PC-3 (cell line): ENCODE measurements around the gene IL11. TPM values are rescaled to one million over a fixed set of nuclear protein-coding genes. Genes with fewer than 3 reads are reported as not detected.

ENCODE experiments used
- ATAC-seq: fragments of 200-7000 bp; cut with Tn5 transposase; 2 replicates; pipeline ENCODE4 v1.9.1; 2020; ENCODE audit warnings: mild to moderate bottlenecking, moderate library complexity
- BruUV-seq: library from RNA; stranded (reverse); fragments of 400-500 nt; replicated peaks from 2 replicates; lab custom pipeline; 2021; lab: Mats Ljungman, UMichigan
- CTCF ChIA-PET: fragments of 300-600 bp; sonication (Branson Sonifier 250); formaldehyde crosslinking; loops from one replicate; lab custom pipeline; 2022; ENCODE audit warnings: antibody characterized with exemption; lab: Charles Lee
- POLR2A ChIA-PET: fragments of 300-600 bp; sonication (Branson Sonifier 250); formaldehyde crosslinking; loops from one replicate; lab custom pipeline; 2022; ENCODE audit warnings: antibody characterized with exemption; ENCODE audit not compliant: unreplicated experiment; lab: Charles Lee
- DNase-seq: peaks from one replicate; pipeline ENCODE4 v3.0.0-alpha.2; 2015
- H2AFZ ChIP-seq: fragments of 300-600 bp; sonication (generic); 2 replicates; pipeline ENCODE4 v1.6.0; 2016; ENCODE audit warnings: antibody characterized with exemption, low read length
- H3F3A ChIP-seq: fragments of 300-600 bp; sonication (generic); one replicate; pipeline ENCODE4 v1.6.0; 2017; ENCODE audit warnings: antibody characterized with exemption, low read length, control low read depth, mild to moderate bottlenecking; ENCODE audit not compliant: unreplicated experiment
- H3K27ac ChIP-seq: fragments of 300-600 bp; sonication (generic); 2 replicates; pipeline ENCODE4 v1.5.1; 2016; ENCODE audit warnings: mild to moderate bottlenecking, low read length
- H3K27me3 ChIP-seq: fragments of 300-600 bp; sonication (generic); 2 replicates; pipeline ENCODE4 v1.6.1; 2016; ENCODE audit warnings: low read length, mixed read lengths
- H3K36me3 ChIP-seq: fragments of 300-600 bp; sonication (generic); 2 replicates; pipeline ENCODE4 v1.6.1; 2016; ENCODE audit warnings: low read depth, mixed run types, low read length, mixed read lengths
- H3K4me1 ChIP-seq: fragments of 300-600 bp; sonication (generic); 2 replicates; pipeline ENCODE4 v1.5.1; 2016; ENCODE audit warnings: low read length; ENCODE audit not compliant: insufficient read depth
- H3K4me2 ChIP-seq: fragments of 300-600 bp; sonication (generic); 2 replicates; pipeline ENCODE4 v1.6.0; 2016; ENCODE audit warnings: low read length
- H3K4me3 ChIP-seq: fragments of 300-600 bp; sonication (generic); 2 replicates; pipeline ENCODE4 v1.5.1; 2016; ENCODE audit warnings: mild to moderate bottlenecking, low read length, mixed read lengths
- H3K79me2 ChIP-seq: fragments of 300-600 bp; sonication (generic); 2 replicates; pipeline ENCODE4 v1.6.1; 2017; ENCODE audit warnings: low read length, mixed read lengths
- H3K9ac ChIP-seq: fragments of 300-600 bp; sonication (generic); 2 replicates; pipeline ENCODE4 v1.6.0; 2016; ENCODE audit warnings: mild to moderate bottlenecking, low read length
- H3K9me2 ChIP-seq: fragments of 300-600 bp; sonication (generic); replicated peaks from 2 replicates; pipeline ENCODE4 v1.6.1; 2016; ENCODE audit warnings: mixed run types, low read length, mixed read lengths
- H3K9me3 ChIP-seq: fragments of 300-600 bp; sonication (generic); 2 replicates; pipeline ENCODE4 v1.6.1; 2016; ENCODE audit warnings: low read length, mixed read lengths
- H4K20me1 ChIP-seq: fragments of 300-600 bp; sonication (generic); 2 replicates; pipeline ENCODE4 v1.6.1; 2016; ENCODE audit warnings: low read length, mixed read lengths
- EZH2 ChIP-seq: fragments of 300-600 bp; sonication (generic); IDR thresholded peaks from one replicate; pipeline ENCODE4 v1.6.1; 2017; ENCODE audit warnings: antibody characterized with exemption, mild to moderate bottlenecking, low read length; ENCODE audit not compliant: unreplicated experiment
- EZH2phosphoT487 ChIP-seq: fragments of 300-600 bp; sonication (generic); IDR thresholded peaks from 2 replicates; pipeline ENCODE4 v1.6.1; 2018; ENCODE audit warnings: mild to moderate bottlenecking, antibody characterized with exemption, low read length, borderline replicate concordance
- intact Hi-C: fragments of 100-400 bp; cut with micrococcal nuclease; formaldehyde crosslinking; loops from 2 replicates; pipeline ENCODE4 v1.9.0; 2023
- total RNA-seq: library from RNA; depleted of rRNA; stranded (reverse); fragments of >200 nt; gene quantifications from 2 replicates; pipeline ENCODE4 v1.2.3, GENCODE V29; 2014
- TF ChIP-seq, protein P1 (sequence below): fragments of 300-600 bp; sonication (generic); conservative IDR thresholded peaks from 2 replicates; pipeline ENCODE4 v1.5.1; 2017; ENCODE audit warnings: antibody characterized with exemption, low read depth, mild to moderate bottlenecking, low read length

The IL11 gene
- total RNA-seq, 1 experiment from 2014 or later, result 7.5 TPM

DNA sequence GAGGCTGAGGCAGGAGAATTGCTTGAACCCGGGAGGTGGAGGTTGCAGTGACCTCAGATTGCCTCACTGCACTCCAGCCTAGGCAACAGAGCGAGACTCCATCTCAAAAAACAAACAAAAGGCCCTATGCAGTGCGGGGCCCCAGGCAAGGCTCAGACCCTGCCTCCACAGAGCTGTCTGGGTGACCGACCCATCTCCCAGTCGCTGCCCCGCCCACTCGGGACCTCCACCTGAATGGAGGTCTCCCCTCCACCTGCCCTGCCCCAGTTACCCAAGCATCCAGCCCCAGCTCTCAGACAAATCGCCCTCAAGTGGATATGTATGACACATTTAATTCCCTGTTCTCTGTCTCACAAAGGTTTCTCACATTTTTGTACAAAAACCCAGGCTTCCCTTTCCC, 5.0 kb downstream of the IL11 start:
- DNase-seq, result no peak
- no peaks in the 10 kb centered on the region for H3K9me2 ChIP-seq
- no peak overlapping the region for H2AFZ ChIP-seq
- ChIA-PET CTCF (no interaction called here), POLR2A (no interaction called here)
- peaks cover 11% of the 10 kb centered on the region for H3K4me1 ChIP-seq
- no peaks in the 10 kb centered on the region for H3K79me2 ChIP-seq
- no peaks in the 10 kb centered on the region for H3F3A ChIP-seq
- no peak for ATAC-seq
- H3K27me3 ChIP-seq, result no peaks in the 10 kb centered on the region
- H3K4me3 ChIP-seq, result no peak overlapping the region
- intact Hi-C loops, result no loop called here
- no peak overlapping the region for H3K4me2 ChIP-seq
- no peaks in the 10 kb centered on the region for H4K20me1 ChIP-seq
- H3K9me3 ChIP-seq, result no peaks in the 10 kb centered on the region
- no peak overlapping the region for H3K27ac ChIP-seq
- no TSS peak for BruUV-seq
- H3K36me3 ChIP-seq, result no peaks in the 10 kb centered on the region
- no peak overlapping the region for H3K9ac ChIP-seq
- TF ChIP-seq EZH2phosphoT487 (no peak), EZH2 (no peak)
- TF ChIP-seq, protein P1, sequence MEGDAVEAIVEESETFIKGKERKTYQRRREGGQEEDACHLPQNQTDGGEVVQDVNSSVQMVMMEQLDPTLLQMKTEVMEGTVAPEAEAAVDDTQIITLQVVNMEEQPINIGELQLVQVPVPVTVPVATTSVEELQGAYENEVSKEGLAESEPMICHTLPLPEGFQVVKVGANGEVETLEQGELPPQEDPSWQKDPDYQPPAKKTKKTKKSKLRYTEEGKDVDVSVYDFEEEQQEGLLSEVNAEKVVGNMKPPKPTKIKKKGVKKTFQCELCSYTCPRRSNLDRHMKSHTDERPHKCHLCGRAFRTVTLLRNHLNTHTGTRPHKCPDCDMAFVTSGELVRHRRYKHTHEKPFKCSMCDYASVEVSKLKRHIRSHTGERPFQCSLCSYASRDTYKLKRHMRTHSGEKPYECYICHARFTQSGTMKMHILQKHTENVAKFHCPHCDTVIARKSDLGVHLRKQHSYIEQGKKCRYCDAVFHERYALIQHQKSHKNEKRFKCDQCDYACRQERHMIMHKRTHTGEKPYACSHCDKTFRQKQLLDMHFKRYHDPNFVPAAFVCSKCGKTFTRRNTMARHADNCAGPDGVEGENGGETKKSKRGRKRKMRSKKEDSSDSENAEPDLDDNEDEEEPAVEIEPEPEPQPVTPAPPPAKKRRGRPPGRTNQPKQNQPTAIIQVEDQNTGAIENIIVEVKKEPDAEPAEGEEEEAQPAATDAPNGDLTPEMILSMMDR, result no peak

DNA sequence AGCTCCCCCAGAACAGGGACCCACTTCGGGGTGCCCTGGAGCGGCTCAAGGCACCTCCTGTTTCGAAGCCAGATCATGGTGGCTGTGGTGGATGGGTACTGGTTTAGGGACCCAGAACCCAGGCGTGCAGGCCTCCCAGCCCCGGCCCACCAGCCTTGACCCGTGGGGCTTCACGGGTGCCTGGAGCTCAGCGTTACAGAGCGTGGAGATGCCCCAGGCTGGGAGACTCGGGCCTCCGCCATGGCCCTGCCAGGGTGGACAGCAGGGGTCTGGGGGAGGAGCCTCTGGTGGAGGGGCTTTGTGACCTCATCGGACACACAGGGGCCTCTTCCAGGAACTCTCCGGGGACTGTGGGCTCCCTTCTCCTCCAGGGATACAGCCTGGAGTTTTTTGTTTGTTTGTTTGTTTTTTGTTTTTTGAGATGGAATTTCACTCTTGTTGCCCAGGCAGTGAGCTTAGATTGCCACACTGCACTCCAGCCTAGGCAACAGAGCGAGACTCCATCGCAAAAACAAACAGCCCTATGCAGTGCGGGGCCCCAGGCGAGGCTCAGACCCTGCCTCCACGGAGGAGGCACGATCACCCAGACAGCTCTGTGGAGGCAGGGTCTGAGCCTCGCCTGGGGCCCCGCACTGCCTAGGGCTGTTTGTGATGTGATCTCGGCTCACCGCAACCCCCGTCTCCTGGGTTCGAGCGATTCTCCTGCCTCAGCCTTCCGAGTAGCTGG, 7.1 kb downstream of the IL11 start, which contains the start of gene GARIN5B:
TSS of gene GARIN5B (minus strand) at position 271 of the 727 bp plus-strand sequence. CDS start at position 77, 194 bp downstream.
- intact Hi-C loops, result no loop called here
- no peaks in the 10 kb centered on the region for H3K9me3 ChIP-seq
- no peaks in the 10 kb centered on the region for H3K27me3 ChIP-seq
- no peak within 1 kb of the TSS for H3K4me2 ChIP-seq
- H3K4me3 ChIP-seq, result no peak within 1 kb of the TSS
- no peaks in the 10 kb centered on the region for H3K9me2 ChIP-seq
- CTCF ChIA-PET, result no interaction called here
- H3K27ac ChIP-seq, result no peak within 1 kb of the TSS
- BruUV-seq, result no TSS peak
- DNase-seq (no peak), ATAC-seq (no peak)
- TF ChIP-seq EZH2phosphoT487, result no peak
- TF ChIP-seq EZH2, result no peak
- TF ChIP-seq, protein P1, result no peak
- no peaks in the 10 kb centered on the region for H3K36me3 ChIP-seq
- no peaks in the 10 kb centered on the region for H3F3A ChIP-seq
- POLR2A ChIA-PET, result no interaction called here
- H4K20me1 ChIP-seq, result no peaks in the 10 kb centered on the region
- no peaks in the 10 kb centered on the region for H3K4me1 ChIP-seq
- H2AFZ ChIP-seq, result no peak within 1 kb of the TSS
- H3K9ac ChIP-seq, result no peak within 1 kb of the TSS
- no peaks in the 10 kb centered on the region for H3K79me2 ChIP-seq
